Measurements from ENCODE around the gene LAPTM4A.

- no peak for TF ChIP-seq CTCF (IDR thresholded peaks at IDR 0.05; ENCODE audit: low read depth, low read length)
- no peak for TF ChIP-seq POLR2A (IDR thresholded peaks at IDR 0.05; ENCODE audit: extremely low read depth, insufficient read length)
- no peak for TF ChIP-seq MAX (IDR thresholded peaks at IDR 0.05; ENCODE audit: low read depth, low read length)
These were observed 43.5 kb upstream of the LAPTM4A start for GRCh38 chr2:20094955-20095354.

All from NB4 (cell line).